Neural cell (in vitro differentiated cells): ENCODE results near the gene CEP192. TPM values are rescaled to one million over a fixed set of nuclear protein-coding genes. Genes with fewer than 3 reads are reported as not detected.

ENCODE experiments used
- H2AFZ ChIP-seq: fragments of 200-600, 300-800 bp; sonication (generic), shearing (Covaris generic); 2 replicates; pipeline ENCODE4 v1.6.0; 2014; ENCODE audit warnings: low read depth, mild to moderate bottlenecking, antibody characterized with exemption, low read length, moderate library complexity
- H3F3A ChIP-seq: fragments of 200-600 bp; shearing (Covaris generic); 2 replicates; pipeline ENCODE4 v1.6.1; 2016; ENCODE audit warnings: mild to moderate bottlenecking, moderate library complexity, mixed read lengths, antibody characterized with exemption, low read length; ENCODE audit not compliant: insufficient read depth, poor library complexity, severe bottlenecking
- H3K27ac ChIP-seq: fragments of 200-600, 300-800 bp; sonication (generic), shearing (Covaris generic); 2 replicates; pipeline ENCODE4 v1.5.1; 2014; ENCODE audit warnings: mild to moderate bottlenecking, low read length, moderate library complexity
- H3K27me3 ChIP-seq: fragments of 300-800, 200-600 bp; sonication (generic), shearing (Covaris generic); 2 replicates; pipeline ENCODE4 v1.6.0; 2014; ENCODE audit warnings: mild to moderate bottlenecking, low read depth, low read length, moderate library complexity; ENCODE audit not compliant: insufficient read depth
- H3K36me3 ChIP-seq: fragments of 300-800, 200-600 bp; sonication (generic), shearing (Covaris generic); 2 replicates; pipeline ENCODE4 v1.5.1; 2014; ENCODE audit warnings: mild to moderate bottlenecking, antibody characterized with exemption, low read length, moderate library complexity; ENCODE audit not compliant: insufficient read depth
- H3K4me2 ChIP-seq: fragments of 300-800, 200-600 bp; sonication (generic), shearing (Covaris generic); 2 replicates; pipeline ENCODE4 v1.6.0; 2014; ENCODE audit warnings: mild to moderate bottlenecking, low read length
- H3K4me3 ChIP-seq: fragments of 300-800, 200-600 bp; sonication (generic), shearing (Covaris generic); 2 replicates; pipeline ENCODE4 v1.5.1; 2014; ENCODE audit warnings: mild to moderate bottlenecking, low read length, moderate library complexity
- H3K79me2 ChIP-seq: fragments of 200-600 bp; shearing (Covaris generic); replicated peaks from 2 replicates; pipeline ENCODE4 v1.6.0; 2014; ENCODE audit warnings: mild to moderate bottlenecking, low read length, moderate library complexity; ENCODE audit not compliant: insufficient read depth
- H3K9ac ChIP-seq: fragments of 300-800, 200-600 bp; sonication (generic), shearing (Covaris generic); 2 replicates; pipeline ENCODE4 v1.6.1; 2016; ENCODE audit warnings: mild to moderate bottlenecking, low read length, mixed read lengths
- H3K9me2 ChIP-seq: fragments of 200-600 bp; shearing (Covaris generic); 2 replicates; pipeline ENCODE4 v1.6.1; 2016; ENCODE audit warnings: mild to moderate bottlenecking, low read length, mixed read lengths; ENCODE audit not compliant: insufficient read depth
- H3K9me3 ChIP-seq: fragments of 200-600, 300-800 bp; sonication (generic), shearing (Covaris generic); 2 replicates; pipeline ENCODE4 v1.6.1; 2016; ENCODE audit warnings: mild to moderate bottlenecking, mixed run types, low read length, moderate library complexity, mixed read lengths
- H4K20me1 ChIP-seq: fragments of 200-600 bp; shearing (Covaris generic); 2 replicates; pipeline ENCODE4 v1.6.1; 2016; ENCODE audit warnings: mild to moderate bottlenecking, mixed run types; ENCODE audit not compliant: insufficient read depth
- EP300 ChIP-seq: fragments of 450-650 bp; conservative IDR thresholded peaks from 2 replicates; pipeline ENCODE4 v1.6.1; 2014; ENCODE audit warnings: antibody characterized with exemption, mild to moderate bottlenecking, moderate library complexity; ENCODE audit not compliant: poor library complexity, severe bottlenecking
- EZH2 ChIP-seq: fragments of 200-600, 300-800 bp; shearing (Covaris generic), sonication (generic); IDR thresholded peaks from 2 replicates; pipeline ENCODE4 v1.6.1; 2014; ENCODE audit warnings: antibody characterized with exemption, low read length, borderline replicate concordance, mild to moderate bottlenecking; ENCODE audit not compliant: insufficient read depth, poor library complexity, severe bottlenecking
- MXI1 ChIP-seq: fragments of 450-650 bp; conservative IDR thresholded peaks from 2 replicates; pipeline ENCODE4 v1.6.1; 2014; ENCODE audit warnings: antibody characterized with exemption, mild to moderate bottlenecking; ENCODE audit not compliant: poor library complexity, severe bottlenecking
- POLR2AphosphoS5 ChIP-seq: IDR thresholded peaks from 2 replicates; pipeline ENCODE4 v1.6.1; 2012
- RAD21 ChIP-seq: fragments of 450-650 bp; conservative IDR thresholded peaks from 2 replicates; pipeline ENCODE4 v1.6.1; 2014; ENCODE audit warnings: antibody characterized with exemption, mild to moderate bottlenecking, moderate library complexity
- SMC3 ChIP-seq: fragments of 450-650 bp; conservative IDR thresholded peaks from 2 replicates; pipeline ENCODE4 v1.6.1; 2014; ENCODE audit warnings: antibody characterized with exemption, mild to moderate bottlenecking, moderate library complexity; ENCODE audit not compliant: poor library complexity
- TAF1 ChIP-seq: IDR thresholded peaks from 2 replicates; pipeline ENCODE4 v1.6.1; 2012; ENCODE audit warnings: low read depth
- polyA plus RNA-seq: library from polyadenylated mRNA; depleted of rRNA; stranded (reverse); fragments of >200 nt; gene quantifications from 2 replicates; pipeline ENCODE4 v1.2.3, GENCODE V29; 2014
- TF ChIP-seq, protein P1 (sequence below): IDR thresholded peaks from 2 replicates; pipeline ENCODE4 v1.6.1; 2012; ENCODE audit warnings: borderline replicate concordance
- TF ChIP-seq, protein P2 (sequence below): fragments of 450-650 bp; IDR thresholded peaks from 2 replicates; pipeline ENCODE4 v1.5.1; 2014; ENCODE audit warnings: antibody characterized with exemption, mild to moderate bottlenecking, moderate library complexity; ENCODE audit not compliant: poor library complexity, severe bottlenecking

Gene CEP192
- polyA plus RNA-seq, 1 donor from 2014 or later, result 28.1 TPM

DNA sequence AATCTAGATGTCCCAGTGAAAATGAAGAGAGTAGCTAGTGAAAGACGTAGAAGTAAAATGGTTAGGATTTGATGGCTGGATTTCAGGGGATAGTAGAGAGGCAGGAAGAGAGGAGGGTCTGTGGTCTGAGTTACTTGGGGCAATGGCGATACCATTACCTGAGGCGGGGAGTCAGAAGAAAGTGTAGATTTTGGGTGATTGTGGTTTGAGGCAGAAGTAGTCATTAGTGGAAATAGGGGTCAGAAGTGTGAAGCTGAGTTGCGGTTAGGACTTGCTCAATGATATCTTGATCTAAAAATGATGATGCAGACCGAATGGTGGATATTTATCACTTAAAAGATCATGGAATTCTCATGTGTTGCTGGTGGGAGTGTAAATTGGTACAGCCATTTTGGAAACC is 41.0 kb downstream of the CEP192 start:
- Histone ChIP-seq H3F3A (no peaks in the 10 kb centered on the region), H3K36me3 (peaks cover 7% of the 10 kb centered on the region), H3K4me3 (no peak overlapping the region), H3K9me3 (no peaks in the 10 kb centered on the region), H3K27ac (no peak overlapping the region), H3K9ac (no peak overlapping the region), H3K4me2 (no peak overlapping the region), H3K79me2 (no peaks in the 10 kb centered on the region), H2AFZ (no peak overlapping the region), H3K9me2 (no peaks in the 10 kb centered on the region), H4K20me1 (no peaks in the 10 kb centered on the region), H3K27me3 (no peaks in the 10 kb centered on the region)
- TF ChIP-seq TAF1 (no peak), MXI1 (no peak), POLR2AphosphoS5 (no peak), RAD21 (no peak), EP300 (no peak), EZH2 (no peak), SMC3 (no peak)
- TF ChIP-seq, protein P1, sequence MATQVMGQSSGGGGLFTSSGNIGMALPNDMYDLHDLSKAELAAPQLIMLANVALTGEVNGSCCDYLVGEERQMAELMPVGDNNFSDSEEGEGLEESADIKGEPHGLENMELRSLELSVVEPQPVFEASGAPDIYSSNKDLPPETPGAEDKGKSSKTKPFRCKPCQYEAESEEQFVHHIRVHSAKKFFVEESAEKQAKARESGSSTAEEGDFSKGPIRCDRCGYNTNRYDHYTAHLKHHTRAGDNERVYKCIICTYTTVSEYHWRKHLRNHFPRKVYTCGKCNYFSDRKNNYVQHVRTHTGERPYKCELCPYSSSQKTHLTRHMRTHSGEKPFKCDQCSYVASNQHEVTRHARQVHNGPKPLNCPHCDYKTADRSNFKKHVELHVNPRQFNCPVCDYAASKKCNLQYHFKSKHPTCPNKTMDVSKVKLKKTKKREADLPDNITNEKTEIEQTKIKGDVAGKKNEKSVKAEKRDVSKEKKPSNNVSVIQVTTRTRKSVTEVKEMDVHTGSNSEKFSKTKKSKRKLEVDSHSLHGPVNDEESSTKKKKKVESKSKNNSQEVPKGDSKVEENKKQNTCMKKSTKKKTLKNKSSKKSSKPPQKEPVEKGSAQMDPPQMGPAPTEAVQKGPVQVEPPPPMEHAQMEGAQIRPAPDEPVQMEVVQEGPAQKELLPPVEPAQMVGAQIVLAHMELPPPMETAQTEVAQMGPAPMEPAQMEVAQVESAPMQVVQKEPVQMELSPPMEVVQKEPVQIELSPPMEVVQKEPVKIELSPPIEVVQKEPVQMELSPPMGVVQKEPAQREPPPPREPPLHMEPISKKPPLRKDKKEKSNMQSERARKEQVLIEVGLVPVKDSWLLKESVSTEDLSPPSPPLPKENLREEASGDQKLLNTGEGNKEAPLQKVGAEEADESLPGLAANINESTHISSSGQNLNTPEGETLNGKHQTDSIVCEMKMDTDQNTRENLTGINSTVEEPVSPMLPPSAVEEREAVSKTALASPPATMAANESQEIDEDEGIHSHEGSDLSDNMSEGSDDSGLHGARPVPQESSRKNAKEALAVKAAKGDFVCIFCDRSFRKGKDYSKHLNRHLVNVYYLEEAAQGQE, result no peak
- TF ChIP-seq, protein P2, sequence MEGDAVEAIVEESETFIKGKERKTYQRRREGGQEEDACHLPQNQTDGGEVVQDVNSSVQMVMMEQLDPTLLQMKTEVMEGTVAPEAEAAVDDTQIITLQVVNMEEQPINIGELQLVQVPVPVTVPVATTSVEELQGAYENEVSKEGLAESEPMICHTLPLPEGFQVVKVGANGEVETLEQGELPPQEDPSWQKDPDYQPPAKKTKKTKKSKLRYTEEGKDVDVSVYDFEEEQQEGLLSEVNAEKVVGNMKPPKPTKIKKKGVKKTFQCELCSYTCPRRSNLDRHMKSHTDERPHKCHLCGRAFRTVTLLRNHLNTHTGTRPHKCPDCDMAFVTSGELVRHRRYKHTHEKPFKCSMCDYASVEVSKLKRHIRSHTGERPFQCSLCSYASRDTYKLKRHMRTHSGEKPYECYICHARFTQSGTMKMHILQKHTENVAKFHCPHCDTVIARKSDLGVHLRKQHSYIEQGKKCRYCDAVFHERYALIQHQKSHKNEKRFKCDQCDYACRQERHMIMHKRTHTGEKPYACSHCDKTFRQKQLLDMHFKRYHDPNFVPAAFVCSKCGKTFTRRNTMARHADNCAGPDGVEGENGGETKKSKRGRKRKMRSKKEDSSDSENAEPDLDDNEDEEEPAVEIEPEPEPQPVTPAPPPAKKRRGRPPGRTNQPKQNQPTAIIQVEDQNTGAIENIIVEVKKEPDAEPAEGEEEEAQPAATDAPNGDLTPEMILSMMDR, result no peak

DNA sequence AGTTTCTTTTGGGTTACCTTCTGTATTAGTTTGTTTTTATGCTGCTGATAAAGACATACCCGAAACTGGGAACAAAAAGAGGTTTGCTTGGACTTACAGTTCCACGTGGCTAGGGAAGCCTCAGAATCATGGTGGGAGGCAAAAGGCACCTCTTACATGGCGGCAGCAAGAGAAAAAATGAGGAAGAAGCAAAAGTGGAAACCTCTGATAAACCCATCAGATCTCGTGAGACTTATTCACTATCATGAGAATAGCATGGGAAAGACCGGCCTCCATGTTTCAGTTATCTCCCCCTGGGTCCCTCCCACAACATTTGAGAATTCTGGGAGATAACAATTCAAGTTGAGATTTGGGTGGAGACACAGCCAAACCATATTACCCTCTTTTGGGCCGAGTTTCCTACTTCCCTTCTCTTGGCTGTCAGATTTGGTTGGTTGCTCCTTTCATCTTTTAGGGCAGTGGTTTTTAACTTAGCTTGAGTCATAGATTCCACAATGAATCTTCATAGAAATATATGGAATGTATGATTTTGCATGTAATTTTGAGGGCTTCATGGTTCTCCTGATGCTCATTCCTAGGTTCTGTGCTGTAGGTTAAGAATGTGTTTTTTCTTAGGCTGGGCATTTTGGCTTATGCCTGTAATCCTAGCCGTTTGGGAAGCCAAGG is 44.2 kb downstream of the CEP192 start:
- no peaks in the 10 kb centered on the region for H3K79me2 ChIP-seq
- H4K20me1 ChIP-seq, result no peaks in the 10 kb centered on the region
- H3K4me3 ChIP-seq, result no peak overlapping the region
- H3K27ac ChIP-seq, result no peak overlapping the region
- no peak overlapping the region for H2AFZ ChIP-seq
- no peaks in the 10 kb centered on the region for H3K27me3 ChIP-seq
- peaks cover 7% of the 10 kb centered on the region for H3K36me3 ChIP-seq
- no peaks in the 10 kb centered on the region for H3F3A ChIP-seq
- H3K4me2 ChIP-seq, result no peak overlapping the region
- no peak overlapping the region for H3K9ac ChIP-seq
- H3K9me3 ChIP-seq, result no peaks in the 10 kb centered on the region
- TF ChIP-seq EP300 (no peak), EZH2 (no peak), TAF1 (no peak), RAD21 (no peak), SMC3 (no peak), POLR2AphosphoS5 (no peak), MXI1 (no peak)
- TF ChIP-seq, protein P1, result no peak
- TF ChIP-seq, protein P2, result no peak
- H3K9me2 ChIP-seq, result no peaks in the 10 kb centered on the region
